GM12878 (cell line): Measurements from ENCODE around the gene BIRC5. TPM values are rescaled to one million over a fixed set of nuclear protein-coding genes. Genes with fewer than 3 reads are reported as not detected.

Experiments used
- ATAC-seq: fragments of 200-7000 bp; cut with Tn5 transposase; 3 replicates; pipeline ENCODE4 v1.9.1; 2020; ENCODE audit warnings: mild to moderate bottlenecking, moderate library complexity
- BruUV-seq: library from RNA; stranded (reverse); fragments of 400-500 nt; replicated peaks from 2 replicates; lab custom pipeline; 2021; lab: Mats Ljungman, UMichigan
- CTCF ChIA-PET: fragments of 300-600 bp; sonication (Branson Sonifier 250); formaldehyde crosslinking; extraction: SDS; loops from one replicate; lab custom pipeline; 2021; ENCODE audit warnings: inconsistent platforms; lab: Yijun Ruan, JAX
- POLR2A ChIA-PET: fragments of 350-600 bp; formaldehyde crosslinking; extraction: SDS; loops from one replicate; lab custom pipeline; 2021; ENCODE audit warnings: inconsistent platforms; lab: Charles Lee
- RAD21 ChIA-PET: fragments of 300-600 bp; sonication (Branson Sonifier 250); formaldehyde crosslinking; loops from one replicate; lab custom pipeline; 2023; ENCODE audit warnings: antibody characterized with exemption; ENCODE audit not compliant: unreplicated experiment; lab: Charles Lee
- SMC1A ChIA-PET: fragments of 300-600 bp; sonication (Branson Sonifier 250); formaldehyde crosslinking; loops from one replicate; lab custom pipeline; 2023; ENCODE audit not compliant: unreplicated experiment, uncharacterized antibody; lab: Charles Lee
- DNase-seq: peaks from one replicate; pipeline ENCODE4 v3.0.0-alpha.2; 2011; ENCODE audit warnings: low read depth, low spot score
- FAIRE-seq: peaks from 3 replicates; lab custom pipeline; 2011; peaks lifted over from hg19 to GRCh38; lab: Jason Lieb, UNC
- H2AFZ ChIP-seq: 2 replicates; pipeline ENCODE4 v1.6.0; 2011; ENCODE audit warnings: low read depth, low read length, control low read depth; ENCODE audit not compliant: control insufficient read depth
- H3K27ac ChIP-seq: 2 replicates; pipeline ENCODE4 v1.5.1; 2011; ENCODE audit warnings: control low read depth; ENCODE audit not compliant: control insufficient read depth, insufficient read depth
- H3K27me3 ChIP-seq, 2 experiments: replicated peaks in 1 of 2; 2 replicates each; pipeline versions ENCODE4 v1.6.0 to v1.6.1; 2011; ENCODE audit warnings: low read length in 1 of 2; ENCODE audit not compliant: control insufficient read depth in 2 of 2, insufficient read depth in 2 of 2
- H3K36me3 ChIP-seq, 2 experiments: 2 replicates each; pipeline ENCODE4 v1.5.1; 2011; ENCODE audit warnings: low read length in 1 of 2; ENCODE audit not compliant: control insufficient read depth in 2 of 2, insufficient read depth in 2 of 2
- H3K4me1 ChIP-seq: 2 replicates; pipeline ENCODE4 v1.6.1; 2011; ENCODE audit warnings: mild to moderate bottlenecking, low read length, moderate library complexity, mixed read lengths; ENCODE audit not compliant: control insufficient read depth, insufficient read depth
- H3K4me2 ChIP-seq: 2 replicates; pipeline ENCODE4 v1.6.0; 2011; ENCODE audit warnings: control low read depth; ENCODE audit not compliant: control insufficient read depth, insufficient read depth
- H3K4me3 ChIP-seq: fragments of 200-600 bp; sonication (generic); 2 replicates; pipeline ENCODE4 v1.5.1; 2016
- H3K79me2 ChIP-seq: 2 replicates; pipeline ENCODE4 v1.6.0; 2011; ENCODE audit warnings: low read length; ENCODE audit not compliant: control insufficient read depth, insufficient read depth
- H3K9ac ChIP-seq: 2 replicates; pipeline ENCODE4 v1.8.0; 2011; ENCODE audit warnings: low read length, control low read depth, mixed read lengths; ENCODE audit not compliant: control insufficient read depth, insufficient read depth
- H3K9me3 ChIP-seq: replicated peaks from 3 replicates; pipeline ENCODE4 v1.5.1; 2011; ENCODE audit warnings: mild to moderate bottlenecking, low read length; ENCODE audit not compliant: control insufficient read depth, insufficient read depth
- H4K20me1 ChIP-seq: 2 replicates; pipeline ENCODE4 v1.6.0; 2011; ENCODE audit not compliant: control insufficient read depth, insufficient read depth
- BCL11A ChIP-seq: IDR thresholded peaks from 2 replicates; pipeline ENCODE4 v1.6.1; 2011; ENCODE audit warnings: low read depth, low read length
- CEBPB ChIP-seq, 2 experiments: fragments of 150-350 bp in 1 of 2; IDR thresholded peaks; 2 replicates each; pipeline ENCODE4 v1.6.1; 2012 to 2014; ENCODE audit warnings: low read depth in 2 of 2, low read length in 2 of 2, borderline replicate concordance in 1 of 2, inconsistent platforms in 1 of 2
- CHD2 ChIP-seq: IDR thresholded peaks from 2 replicates; pipeline ENCODE4 v1.6.1; 2011; ENCODE audit warnings: low read depth, low read length, improper control_type of control experiment, borderline replicate concordance
- E2F8 ChIP-seq: fragments of 450-650 bp; IDR thresholded peaks from 2 replicates; pipeline ENCODE4 v1.6.1; 2018; ENCODE audit warnings: mild to moderate bottlenecking, low read depth, moderate library complexity; ENCODE audit not compliant: partially characterized antibody
- LARP7 ChIP-seq: fragments of 450-650 bp; IDR thresholded peaks from 2 replicates; pipeline ENCODE4 v1.6.1; 2017; ENCODE audit warnings: mild to moderate bottlenecking
- MYC ChIP-seq: IDR thresholded peaks from 2 replicates; pipeline ENCODE4 v1.6.1; 2011; ENCODE audit warnings: mild to moderate bottlenecking, low read length, moderate library complexity, inconsistent platforms; ENCODE audit not compliant: insufficient read depth, insufficient replicate concordance, insufficient read length, severe bottlenecking
- NFIC ChIP-seq: IDR thresholded peaks from 2 replicates; pipeline ENCODE4 v1.6.1; 2012; ENCODE audit warnings: low read depth, mild to moderate bottlenecking, inconsistent platforms, low read length, moderate library complexity
- POLR2A ChIP-seq: IDR thresholded peaks from 2 replicates; pipeline ENCODE4 v1.6.1; 2011; ENCODE audit warnings: low read depth, mild to moderate bottlenecking, low read length
- PRDM15 ChIP-seq: fragments of 450-650 bp; formaldehyde crosslinking; IDR thresholded peaks from 2 replicates; pipeline ENCODE4 v1.4.0; 2020; ENCODE audit warnings: mild to moderate bottlenecking, moderate library complexity
- RUNX3 ChIP-seq: IDR thresholded peaks from 2 replicates; pipeline ENCODE4 v1.6.1; 2012; ENCODE audit warnings: low read length, inconsistent platforms
- SP1 ChIP-seq: IDR thresholded peaks from one replicate; pipeline ENCODE4 v1.6.1; 2011; ENCODE audit warnings: low read depth, low read length
- WGBS: methylation state at CpG from one replicate; pipeline ENCODE4 v1.1.6; 2016; ENCODE audit warnings: low lambda C conversion rate; ENCODE audit not compliant: insufficient replicate concordance, insufficient coverage; ENCODE audit errors: missing lambda C conversion rate; 5-methylcytosine and 5-hydroxymethylcytosine counted together
- in situ Hi-C: fragments of 300-500 bp; cut with MboI; formaldehyde crosslinking; loops from 9 replicates; pipeline ENCODE4 v1.14.3; 2018; ENCODE audit warnings: mixed read lengths
- intact Hi-C: fragments of 100-400 bp; cut with micrococcal nuclease; formaldehyde crosslinking; loops from one replicate; pipeline ENCODE4 v1.14.2; 2022; ENCODE audit not compliant: unreplicated experiment
- polyA plus RNA-seq, 11 experiments: library from polyadenylated mRNA; depleted of rRNA in 4 of 11; unstranded in 6 of 11; stranded (reverse) in 5 of 11; fragments of >200 nt; fragmentation: Nextera tagmentation in 4 of 11; fragmentation: Illumina TruSeq in 1 of 11; extraction: Ambion mirVana in 4 of 11; extraction: Trizol in 1 of 11; gene quantifications; 1 replicate in 1 of 11; 2 replicates in 10 of 11; pipeline versions ENCODE4 v1.2.1 to v1.2.3, GENCODE V29; 2011 to 2016; ENCODE audit warnings: inconsistent platforms in 2 of 11, missing spikeins in 2 of 11, low read depth in 1 of 11
- total RNA-seq, 4 experiments: library from RNA; depleted of rRNA in 3 of 4; stranded (reverse); fragments of >200 nt in 3 of 4; fragmentation: Illumina TruSeq in 1 of 4; extraction: Trizol in 1 of 4; gene quantifications; 2 replicates each; pipeline versions ENCODE4 v1.2.1 to v1.2.3, GENCODE V29; 2013 to 2021

The BIRC5 gene
- total and polyA plus RNA-seq, 10 of the 15 experiments (the other 5 are each of a cell fraction or from before 2014, with no cell fraction given) = 41.0 to 175 (median 90.8) TPM

- ChIA-PET POLR2A (interaction anchor here (0.7 kb wide), 1 partner anchor 15 kb away, joined by 6 read pairs; no protein-coding TSS in a partner anchor), CTCF (interaction anchor here (0.8 kb wide), 1 partner anchor 14 kb away, joined by 3 read pairs; no protein-coding TSS in a partner anchor), RAD21 (no interaction called here), SMC1A (no interaction called here)
- H3K27ac ChIP-seq = no peak overlapping the region
- no peak overlapping the region for H3K4me3 ChIP-seq
- ATAC-seq (no peak), DNase-seq (no peak), FAIRE-seq (no peak)
- intact Hi-C loops (no loop called here), in situ Hi-C loops (no loop called here)
- 85% methylated on average over 9 of the region's 11 CpGs for WGBS
- H4K20me1 ChIP-seq = no peaks in the 10 kb centered on the region
- no TSS peak for BruUV-seq
- no peak overlapping the region for H3K4me2 ChIP-seq
- H2AFZ ChIP-seq = no peak overlapping the region
- H3K4me1 ChIP-seq = no peaks in the 10 kb centered on the region; the same call in 1 of the 2 replicates
- TF ChIP-seq SP1 (no peak), BCL11A (no peak)
- peaks cover 18% of the 10 kb centered on the region for H3K79me2 ChIP-seq
- no peaks in the 10 kb centered on the region for H3K27me3 ChIP-seq
- H3K9me3 ChIP-seq = no peaks in the 10 kb centered on the region
- no peak overlapping the region for H3K9ac ChIP-seq
- H3K36me3 ChIP-seq = peaks cover 0 to 3% of the 10 kb centered on the region in 2 experiments; a peak in 2 of 4 replicates
These were observed 3.0 kb upstream of the BIRC5 start for GRCh38 chr17:78211032-78211431.

GRCh38 chr17:78214706-78215061 is 631 bp downstream of the BIRC5 start:
- Histone ChIP-seq H3K4me1 (peaks cover 3% of the 10 kb centered on the region; the same call in 1 of the 2 replicates), H3K79me2 (peaks cover 24% of the 10 kb centered on the region), H4K20me1 (no peaks in the 10 kb centered on the region), H3K4me3 (peak overlapping the region; percentile 83), H3K27me3 (no peaks in the 10 kb centered on the region), H3K4me2 (peak overlapping the region; percentile 91), H3K36me3 (peaks cover 0 to 3% of the 10 kb centered on the region in 2 experiments; a peak in 3 of 4 replicates), H3K9me3 (no peaks in the 10 kb centered on the region), H3K9ac (peak overlapping the region; percentile 93), H2AFZ (peak overlapping the region; percentile 79), H3K27ac (peak overlapping the region; percentile 84)
- DNase-seq = no peak
- 1% methylated on average over 5 of the region's 5 CpGs for WGBS
- ChIA-PET POLR2A (interaction anchor here (0.7 kb wide), 2 partner anchors 39 to 72 kb away, joined by 5 read pairs; no protein-coding TSS in a partner anchor), RAD21 (no interaction called here), CTCF (interaction anchor here (0.8 to 2.5 kb wide), 3 partner anchors 39 to 194 kb away, joined by 3 to 10 read pairs (median 3); no protein-coding TSS in a partner anchor), SMC1A (interaction anchor here (1.2 kb wide), 1 partner anchor 37 kb away, joined by 4 read pairs; no protein-coding TSS in a partner anchor)
- ATAC-seq = peak; percentile 6; the same call in 1 of the 3 replicates
- BruUV-seq = TSS peak; percentile 71
- no peak for FAIRE-seq
- in situ Hi-C loops = no loop called here
- intact Hi-C loops = loop anchor here (2.0 kb wide), 1 partner anchor 28 kb away; the partner anchor contains the start of genes AFMID and TK1
- TF ChIP-seq CEBPB (IDR thresholded peaks at IDR 0.05; ENCODE audit: borderline replicate concordance in 1 of 2, low read depth in 2 of 2, low read length in 2 of 2) (no peak), CHD2 (no peak), RUNX3 (no peak), PRDM15 (CRISPR knock-in tag) (no peak), POLR2A (no peak), E2F8 (no peak), NFIC (no peak), LARP7 (no peak), MYC (no peak)
